B cell (primary cell): Measurements from ENCODE around the gene EPN1. TPM values are rescaled to one million over a fixed set of nuclear protein-coding genes. Genes with fewer than 3 reads are reported as not detected.
A peak's percentile ranks its signal among the peaks of the same experiment; 100 is the strongest.

Experiments used
- ATAC-seq: fragments of 200-7000 bp; cut with Tn5 transposase; one replicate; pipeline ENCODE4 v1.10.0; 2021; ENCODE audit warnings: low read depth, mild to moderate bottlenecking, moderate number of reproducible peaks, moderate library complexity
- CTCF ChIA-PET: fragments of 350-600 bp; sonication (Branson Sonifier 250); formaldehyde crosslinking; loops from one replicate; lab custom pipeline; 2021; ENCODE audit warnings: antibody characterized with exemption, inconsistent platforms; lab: Charles Lee
- POLR2A ChIA-PET: fragments of 350-600 bp; sonication (Branson Sonifier 250); formaldehyde crosslinking; loops from one replicate; lab custom pipeline; 2021; ENCODE audit warnings: antibody characterized with exemption; lab: Charles Lee
- DNase-seq: peaks from one replicate; pipeline ENCODE4 v3.0.0; 2013
- H2AFZ ChIP-seq: 2 replicates; pipeline ENCODE4 v1.6.1; 2012; ENCODE audit warnings: mild to moderate bottlenecking, low read depth, low read length; ENCODE audit not compliant: insufficient read depth, poor library complexity, severe bottlenecking
- H3K27ac ChIP-seq, 2 donors: 1 replicate in 1 of 2; 2 replicates in 1 of 2; pipeline ENCODE4 v1.5.1; 2012 to 2013; ENCODE audit warnings: low read length in 2 of 2, mild to moderate bottlenecking in 2 of 2, moderate library complexity in 1 of 2
- H3K27me3 ChIP-seq, 4 experiments: fragments of 200-600 bp in 1 of 4; sonication (generic) in 1 of 4; replicated peaks in 1 of 4; 1 replicate in 2 of 4; 2 replicates in 2 of 4; pipeline versions ENCODE4 v1.6.1 to v1.7.0; 2013 to 2016; ENCODE audit warnings: low read length in 3 of 4, mild to moderate bottlenecking in 2 of 4, mixed read lengths in 1 of 4, moderate library complexity in 1 of 4; ENCODE audit not compliant: insufficient read depth in 4 of 4, control insufficient read depth in 3 of 4; ENCODE audit errors: control extremely low read depth in 1 of 4
- H3K36me3 ChIP-seq, 2 experiments: replicated peaks in 1 of 2; 1 replicate in 1 of 2; 2 replicates in 1 of 2; pipeline versions ENCODE4 v1.6.1 to v1.7.1; 2013; ENCODE audit warnings: low read length in 1 of 2; ENCODE audit not compliant: insufficient read depth in 2 of 2, control insufficient read depth in 1 of 2; ENCODE audit errors: control extremely low read depth in 1 of 2, extremely low read depth in 1 of 2
- H3K4me1 ChIP-seq, 2 donors: fragments of 200-600 bp in 1 of 2; sonication (generic) in 1 of 2; 1 replicate in 1 of 2; 2 replicates in 1 of 2; pipeline versions ENCODE4 v1.5.1 to v1.6.1; 2013 to 2017; ENCODE audit warnings: low read length in 2 of 2; ENCODE audit not compliant: control insufficient read depth in 2 of 2, insufficient read depth in 2 of 2
- H3K4me2 ChIP-seq: replicated peaks from 2 replicates; pipeline ENCODE3; 2012; ENCODE audit warnings: mild to moderate bottlenecking, low read depth, low read length; ENCODE audit not compliant: poor library complexity, severe bottlenecking
- H3K4me3 ChIP-seq, 5 experiments: fragments of 200-600 bp in 1 of 5; sonication (generic) in 1 of 5; 1 replicate in 3 of 5; 2 replicates in 2 of 5; pipeline versions ENCODE4 v1.5.1 to v1.7.0; 2011 to 2016; ENCODE audit warnings: low read length in 4 of 5, mild to moderate bottlenecking in 4 of 5, low read depth in 2 of 5, control low read depth in 1 of 5, moderate library complexity in 1 of 5; ENCODE audit not compliant: insufficient read depth in 1 of 5; ENCODE audit errors: control extremely low read depth in 1 of 5, extremely low read depth in 1 of 5
- H3K79me2 ChIP-seq: fragments of 200-600 bp; sonication (generic); one replicate; pipeline ENCODE4 v1.6.0; 2016; ENCODE audit warnings: low read length; ENCODE audit not compliant: control insufficient read depth, insufficient read depth
- H3K9ac ChIP-seq: fragments of 200-600 bp; sonication (generic); 2 replicates; pipeline ENCODE4 v1.6.1; 2017; ENCODE audit warnings: mild to moderate bottlenecking, low read length, moderate library complexity
- H3K9me3 ChIP-seq, 3 donors: one replicate each; pipeline versions ENCODE4 v1.6.1 to v1.7.1; 2013; ENCODE audit warnings: low read length in 2 of 3; ENCODE audit not compliant: control insufficient read depth in 2 of 3, insufficient read depth in 1 of 3; ENCODE audit errors: control extremely low read depth in 1 of 3
- H4K20me1 ChIP-seq: 2 replicates; pipeline ENCODE4 v1.6.0; 2012; ENCODE audit warnings: mild to moderate bottlenecking, low read length; ENCODE audit not compliant: insufficient read depth, control insufficient read depth, poor library complexity, severe bottlenecking
- H3K27ac Mint-ChIP-seq: one replicate; pipeline ENCODE4 v1.8.0; 2021; ENCODE audit warnings: mixed read lengths
- H3K27me3 Mint-ChIP-seq: one replicate; pipeline ENCODE4 v1.8.0; 2021; ENCODE audit warnings: mixed read lengths
- H3K4me1 Mint-ChIP-seq: one replicate; pipeline ENCODE4 v1.8.0; 2021; ENCODE audit warnings: mixed read lengths
- H3K4me3 Mint-ChIP-seq: one replicate; pipeline ENCODE4 v1.8.0; 2021; ENCODE audit warnings: mixed read lengths
- H3K9me3 Mint-ChIP-seq: one replicate; pipeline ENCODE4 v1.8.0; 2022; ENCODE audit warnings: mixed read lengths; ENCODE audit not compliant: insufficient read depth
- CTCF ChIP-seq: fragments of 200-600 bp; IDR thresholded peaks from one replicate; pipeline ENCODE4 v1.8.0; 2022; ENCODE audit warnings: antibody characterized with exemption, mild to moderate bottlenecking
- EZH2 ChIP-seq: IDR thresholded peaks from 2 replicates; pipeline ENCODE4 v1.6.1; 2012; ENCODE audit warnings: borderline replicate concordance, low read depth, mild to moderate bottlenecking, moderate library complexity, low read length; ENCODE audit not compliant: insufficient read depth, poor library complexity, severe bottlenecking
- WGBS: methylation state at CpG from one replicate; pipeline ENCODE4 v1.1.5; 2013; ENCODE audit warnings: missing lambda C conversion rate; ENCODE audit not compliant: insufficient coverage; 5-methylcytosine and 5-hydroxymethylcytosine counted together
- intact Hi-C: fragments of 100-400 bp; cut with micrococcal nuclease; formaldehyde crosslinking; loops from one replicate; pipeline ENCODE4 v1.10.0; 2022
- polyA plus RNA-seq: library from polyadenylated mRNA; depleted of rRNA; stranded (reverse); fragments of >200 nt; gene quantifications from 2 replicates; pipeline ENCODE4 v1.2.3, GENCODE V29; 2012
- total RNA-seq, 2 donors: library from RNA; stranded (reverse); fragments of 120-200 nt in 1 of 2; gene quantifications; 1 replicate in 1 of 2; 2 replicates in 1 of 2; pipeline versions ENCODE4 v1.2.3 to v1.2.4, GENCODE V29; 2013 to 2022

The EPN1 gene
- total and polyA plus RNA-seq, 2 donors (not counting 1 experiment from before 2014, with no cell fraction given), result 54.4 to 63.9 TPM

DNA sequence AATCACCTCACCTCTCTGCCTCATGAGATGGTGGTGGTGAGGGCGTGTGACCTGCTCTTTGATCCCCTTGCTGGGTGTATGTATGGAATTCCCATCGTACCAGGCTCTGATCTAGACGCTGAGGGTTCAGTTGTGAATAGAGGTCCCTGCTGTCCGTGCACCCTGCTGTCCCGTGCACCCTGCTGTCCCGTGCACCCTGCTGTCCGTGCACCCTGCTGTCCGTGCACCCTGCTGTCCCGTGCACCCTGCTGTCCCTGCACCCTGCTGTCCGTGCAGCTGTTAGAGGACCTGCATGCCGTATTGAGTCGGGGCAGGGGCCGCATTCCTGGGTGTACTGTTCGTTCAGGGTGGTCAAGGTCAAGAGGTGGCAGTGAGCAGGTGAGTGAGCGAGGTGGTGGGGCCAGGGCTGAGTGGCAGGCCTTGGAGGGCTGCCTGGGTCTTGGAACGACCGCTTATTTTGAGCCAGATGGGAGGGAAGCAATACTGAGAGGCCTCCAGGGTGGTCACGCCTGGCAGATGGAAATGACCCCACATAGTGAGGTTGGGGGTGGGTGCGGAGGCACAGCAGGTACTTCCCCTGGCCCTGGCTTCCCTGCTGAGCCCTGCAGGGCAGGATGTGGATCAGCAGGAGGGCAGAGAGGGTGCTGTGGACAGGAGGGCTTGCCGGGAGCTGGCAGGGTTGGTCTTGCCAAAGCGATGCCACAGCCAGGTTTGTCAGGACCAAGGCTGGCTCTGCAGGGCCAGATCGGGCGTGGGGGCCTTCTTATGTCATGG lies 4.6 kb upstream of the EPN1 start:
- no peak overlapping the region for H3K4me2 ChIP-seq
- peaks cover 0 to 13% of the 10 kb centered on the region in 2 donors for H3K4me1 ChIP-seq
- Mint-ChIP-seq H3K27ac (no peak overlapping the region), H3K4me1 (peaks cover 30% of the 10 kb centered on the region), H3K4me3 (no peak overlapping the region), H3K9me3 (no peaks in the 10 kb centered on the region), H3K27me3 (no peaks in the 10 kb centered on the region)
- intact Hi-C loops, result no loop called here
- DNase-seq, result peak; percentile 65
- H3K9me3 ChIP-seq, result no peaks in the 10 kb centered on the region
- no peak overlapping the region for H3K4me3 ChIP-seq
- H2AFZ ChIP-seq, result no peak overlapping the region
- no peak for ATAC-seq
- TF ChIP-seq CTCF, result no peak
- no peak for TF ChIP-seq EZH2
- H3K79me2 ChIP-seq, result peaks cover 70% of the 10 kb centered on the region
- H3K27me3 ChIP-seq, result no peaks in the 10 kb centered on the region
- peaks cover 0 to 71% of the 10 kb centered on the region in 2 experiments for H3K36me3 ChIP-seq
- peaks cover 84% of the 10 kb centered on the region for H4K20me1 ChIP-seq
- no peak overlapping the region for H3K27ac ChIP-seq
- no peak overlapping the region for H3K9ac ChIP-seq
- POLR2A ChIA-PET, result interaction anchor here (0.7 to 1.0 kb wide), 2 partner anchors 16 to 37 kb away, joined by 3 to 4 read pairs; partner anchors contain the start of gene U2AF2
- 90% methylated on average over 21 of the region's 23 CpGs for WGBS
- CTCF ChIA-PET, result interaction anchor here (1.2 to 3.7 kb wide), 2 partner anchors 13 to 38 kb away, joined by 5 to 46 read pairs; no protein-coding TSS in a partner anchor

DNA sequence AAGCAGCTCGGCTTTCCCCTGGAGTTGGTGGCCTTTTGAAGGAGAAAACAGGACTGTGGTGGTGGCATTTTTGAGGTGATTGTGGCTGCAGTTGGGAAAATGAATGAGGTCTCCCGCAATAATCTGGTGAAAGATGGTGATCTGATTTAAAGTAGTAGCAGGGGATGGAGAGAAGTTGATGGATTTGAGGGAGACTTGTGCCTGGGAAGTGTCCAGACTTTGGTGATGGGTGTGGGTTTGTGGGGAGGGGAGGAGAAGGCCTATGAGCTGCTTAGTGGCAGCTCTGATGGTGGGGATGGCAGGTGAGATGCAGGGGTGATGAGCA lies 4.0 kb upstream of the EPN1 start:
- ATAC-seq, result no peak
- H3K4me1 ChIP-seq, result peaks cover 4 to 18% of the 10 kb centered on the region in 2 donors
- H3K36me3 ChIP-seq, result peaks cover 0 to 69% of the 10 kb centered on the region in 2 experiments
- H3K4me2 ChIP-seq, result no peak overlapping the region
- H3K79me2 ChIP-seq, result peaks cover 70% of the 10 kb centered on the region
- H3K4me3 Mint-ChIP-seq, result no peak overlapping the region
- ChIA-PET POLR2A (interaction anchor here (0.7 to 1.0 kb wide), 2 partner anchors 16 to 38 kb away, joined by 3 to 4 read pairs; partner anchors contain the start of gene U2AF2), CTCF (interaction anchor here (0.9 to 3.7 kb wide), 4 partner anchors 14 to 530 kb away, joined by 4 to 46 read pairs (median 6); no protein-coding TSS in a partner anchor)
- H2AFZ ChIP-seq, result no peak overlapping the region
- H3K27me3 Mint-ChIP-seq, result no peaks in the 10 kb centered on the region
- WGBS, result 95% methylated on average over 2 of the region's 2 CpGs
- no peak for TF ChIP-seq EZH2
- no peak for TF ChIP-seq CTCF
- no peak overlapping the region for H3K4me3 ChIP-seq
- no peaks in the 10 kb centered on the region for H3K9me3 ChIP-seq
- no peaks in the 10 kb centered on the region for H3K9me3 Mint-ChIP-seq
- no peak overlapping the region for H3K27ac ChIP-seq
- intact Hi-C loops, result no loop called here
- peaks cover 79% of the 10 kb centered on the region for H4K20me1 ChIP-seq
- peaks cover 35% of the 10 kb centered on the region for H3K4me1 Mint-ChIP-seq
- no peak overlapping the region for H3K27ac Mint-ChIP-seq
- no peak overlapping the region for H3K9ac ChIP-seq
- DNase-seq, result no peak
- no peaks in the 10 kb centered on the region for H3K27me3 ChIP-seq
